Panc1 (cell line): ENCODE results near the gene ZBED1. TPM values are rescaled to one million over a fixed set of nuclear protein-coding genes. Genes with fewer than 3 reads are reported as not detected.

Experiments
- ATAC-seq: fragments of 200-7000 bp; cut with Tn5 transposase; 2 replicates; pipeline ENCODE4 v1.9.1; 2020; ENCODE audit warnings: mild to moderate bottlenecking, moderate library complexity
- BruUV-seq: library from RNA; stranded (reverse); fragments of 400-500 nt; replicated peaks from 2 replicates; lab custom pipeline; 2021; lab: Mats Ljungman, UMichigan
- CTCF ChIA-PET: fragments of 300-600 bp; sonication (Branson Sonifier 250); formaldehyde crosslinking; loops from one replicate; lab custom pipeline; 2022; ENCODE audit warnings: antibody characterized with exemption; lab: Charles Lee
- POLR2A ChIA-PET: fragments of 300-600 bp; sonication (Branson Sonifier 250); formaldehyde crosslinking; loops from one replicate; lab custom pipeline; 2022; ENCODE audit warnings: antibody characterized with exemption; lab: Charles Lee
- DNase-seq: peaks from one replicate; pipeline ENCODE4 v3.0.0-alpha.2; 2010; ENCODE audit warnings: low read depth, low spot score
- H3K27ac ChIP-seq: 2 replicates; pipeline ENCODE4 v1.5.1; 2011; ENCODE audit warnings: mild to moderate bottlenecking, low read length, inconsistent platforms
- H3K27me3 ChIP-seq: fragments of 200-500 bp; sonication (Bioruptor generic); 2 replicates; pipeline ENCODE4 v1.6.0; 2014; ENCODE audit warnings: low read length, inconsistent platforms; ENCODE audit not compliant: control insufficient read depth, insufficient read depth
- H3K36me3 ChIP-seq: fragments of 200-500 bp; sonication (Bioruptor generic); 2 replicates; pipeline ENCODE4 v1.5.1; 2014; ENCODE audit warnings: inconsistent platforms, mild to moderate bottlenecking, low read length, moderate library complexity; ENCODE audit not compliant: control insufficient read depth, insufficient read depth
- H3K4me1 ChIP-seq: 2 replicates; pipeline ENCODE4 v1.5.1; 2011; ENCODE audit warnings: inconsistent platforms, mild to moderate bottlenecking, low read length, moderate library complexity; ENCODE audit not compliant: control insufficient read depth, insufficient read depth
- H3K4me3 ChIP-seq, 2 experiments: 2 replicates each; pipeline ENCODE4 v1.5.1; 2011 to 2012; ENCODE audit warnings: low read depth in 2 of 2, low read length in 2 of 2, mild to moderate bottlenecking in 2 of 2, inconsistent platforms in 1 of 2, moderate library complexity in 1 of 2
- H3K9me3 ChIP-seq: fragments of 200-500 bp; sonication (Bioruptor generic); 2 replicates; pipeline ENCODE4 v1.5.1; 2014; ENCODE audit warnings: low read depth, mild to moderate bottlenecking, inconsistent platforms, low read length, moderate library complexity; ENCODE audit not compliant: control insufficient read depth, insufficient read depth
- CTCF ChIP-seq: fragments of 450-650 bp; IDR thresholded peaks from 2 replicates; pipeline ENCODE4 v1.5.1; 2017; ENCODE audit warnings: mild to moderate bottlenecking
- POLR2AphosphoS5 ChIP-seq: IDR thresholded peaks from 2 replicates; pipeline ENCODE4 v1.6.1; 2012; ENCODE audit warnings: mild to moderate bottlenecking, low read depth, low read length, moderate library complexity
- REST ChIP-seq, 2 experiments: IDR thresholded peaks; 2 replicates each; pipeline ENCODE4 v1.6.1; 2011 to 2012; ENCODE audit warnings: low read depth in 2 of 2, control low read depth in 1 of 2, low read length in 1 of 2, mild to moderate bottlenecking in 1 of 2, moderate library complexity in 1 of 2; ENCODE audit not compliant: insufficient read depth in 1 of 2
- SIN3A ChIP-seq: IDR thresholded peaks from 2 replicates; pipeline ENCODE4 v1.6.1; 2012; ENCODE audit warnings: low read depth, mild to moderate bottlenecking, low read length, moderate library complexity, borderline replicate concordance; ENCODE audit not compliant: insufficient read depth
- TCF7L2 ChIP-seq: IDR thresholded peaks from 2 replicates; pipeline ENCODE4 v1.6.1; 2011; ENCODE audit warnings: mild to moderate bottlenecking, low read depth, low read length, inconsistent platforms
- in situ Hi-C: cut with HindIII; loops from 2 replicates; pipeline ENCODE4 v1.10.0; 2016; ENCODE audit warnings: low sequenced_read_pairs, low pct_unique_long_range_greater_than_20kb
- intact Hi-C: fragments of 100-400 bp; cut with micrococcal nuclease; formaldehyde crosslinking; loops from one replicate; pipeline ENCODE4 v1.10.0; 2022; ENCODE audit not compliant: unreplicated experiment
- total RNA-seq: library from RNA; stranded (reverse); gene quantifications from one replicate; pipeline ENCODE4 v1.2.1, GENCODE V29; 2021; ENCODE audit not compliant: unreplicated experiment

The ZBED1 gene
- total RNA-seq, 1 experiment from 2014 or later = 23.9 TPM

- intact Hi-C loops (no loop called here), in situ Hi-C loops (no loop called here)
- ChIA-PET POLR2A (no interaction called here), CTCF (no interaction called here)
- BruUV-seq = no TSS peak
- no peaks in the 10 kb centered on the region for H3K36me3 ChIP-seq
- TF ChIP-seq TCF7L2 (no peak), POLR2AphosphoS5 (no peak), SIN3A (no peak), CTCF (no peak), REST (IDR thresholded peaks at IDR 0.05; ENCODE audit: insufficient read depth in 1 of 2, low read depth in 2 of 2, low read length in 1 of 2) (no peak)
- H3K27ac ChIP-seq = no peak overlapping the region
- ATAC-seq (no peak), DNase-seq (no peak)
- no peaks in the 10 kb centered on the region for H3K27me3 ChIP-seq
- H3K4me1 ChIP-seq = peaks cover 4% of the 10 kb centered on the region; the same call in 1 of the 2 replicates
- H3K9me3 ChIP-seq = no peaks in the 10 kb centered on the region
- H3K4me3 ChIP-seq = no peak overlapping the region
Observed at GRCh38 chrX:2503591-2504500, 3.1 kb upstream of the ZBED1 start.

GRCh38 chrX:2502668-2503519 is 2.1 kb upstream of the ZBED1 start:
- in situ Hi-C loops (no loop called here), intact Hi-C loops (no loop called here)
- no peaks in the 10 kb centered on the region for H3K36me3 ChIP-seq
- TF ChIP-seq POLR2AphosphoS5 (no peak), REST (IDR thresholded peaks at IDR 0.05; ENCODE audit: insufficient read depth in 1 of 2, low read depth in 2 of 2, low read length in 1 of 2) (no peak), SIN3A (no peak), TCF7L2 (no peak), CTCF (no peak)
- no TSS peak for BruUV-seq
- ChIA-PET POLR2A (no interaction called here), CTCF (no interaction called here)
- no peak for ATAC-seq
- no peaks in the 10 kb centered on the region for H3K9me3 ChIP-seq
- H3K4me3 ChIP-seq = no peak overlapping the region; a peak in 1 of 4 replicates
- DNase-seq = no peak
- H3K27me3 ChIP-seq = no peaks in the 10 kb centered on the region
- H3K4me1 ChIP-seq = peaks cover 4% of the 10 kb centered on the region; the same call in 1 of the 2 replicates
- H3K27ac ChIP-seq = no peak overlapping the region
